Measurements from ENCODE around the gene C2. TPM values are rescaled to one million over a fixed set of nuclear protein-coding genes. Genes with fewer than 3 reads are reported as not detected.

The C2 gene
- total and polyA plus RNA-seq, 2 experiments from 2014 or later: 1.4 to 2.1 TPM

DNA sequence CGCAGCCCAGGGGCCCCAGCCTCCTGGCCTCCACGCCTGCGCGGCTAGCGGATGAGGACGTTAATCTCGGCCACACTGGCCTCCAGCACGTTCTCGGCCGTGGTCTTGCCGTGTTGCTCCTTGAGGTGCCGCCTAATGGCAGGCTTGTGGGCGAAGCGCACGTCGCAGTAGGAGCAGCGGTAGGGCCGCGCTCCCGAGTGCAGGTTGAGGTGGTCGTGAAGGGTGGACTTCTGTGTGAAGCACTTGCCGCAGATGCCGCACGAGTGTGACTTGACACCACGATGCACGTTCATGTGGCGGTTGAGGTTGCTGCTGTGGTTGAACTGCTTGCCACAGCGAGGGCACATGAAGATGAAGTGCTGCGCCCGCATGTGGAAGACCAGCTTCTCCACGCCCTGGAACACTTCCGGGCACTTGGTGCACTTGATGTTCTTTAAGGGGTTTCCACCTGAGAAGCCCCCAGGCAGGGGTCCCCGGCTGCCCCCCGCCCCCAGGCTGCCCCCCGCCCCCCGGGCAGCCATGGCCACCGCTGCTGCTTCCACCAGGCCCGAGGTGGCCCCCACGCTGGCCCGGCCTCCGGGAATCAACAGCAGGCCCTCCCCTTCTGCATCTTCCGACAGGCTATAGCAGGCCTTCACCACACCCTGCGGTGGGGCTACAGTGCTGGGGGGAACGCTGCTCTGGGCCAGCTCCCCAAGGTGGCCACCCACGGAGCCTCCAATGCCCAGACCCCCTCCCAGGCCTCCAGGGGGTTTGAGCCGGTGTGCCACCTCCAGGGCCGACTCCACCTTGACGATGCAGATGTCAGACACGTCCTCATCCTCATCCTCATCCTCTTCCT is 27.4 kb upstream of the C2 start:
- H3K27ac ChIP-seq: no peak overlapping the region
- no peak overlapping the region for H3K9ac ChIP-seq
- peaks cover 13% of the 10 kb centered on the region for H3F3A ChIP-seq (ENCODE audit: insufficient read depth)
- no peak for DNase-seq
- in situ Hi-C loops (cut with MboI): no loop called here
- H3K36me3 ChIP-seq (ENCODE audit: low read depth): no peaks in the 10 kb centered on the region
- no peaks in the 10 kb centered on the region for H4K20me1 ChIP-seq (ENCODE audit: insufficient read depth)
- TF ChIP-seq EZH2 (IDR thresholded peaks at IDR 0.05; ENCODE audit: insufficient read depth, poor library complexity, severe bottlenecking) (no peak), EZH2phosphoT487 (IDR thresholded peaks at IDR 0.05; ENCODE audit: insufficient read depth, low read depth) (no peak)
- H3K9me3 ChIP-seq (ENCODE audit: low read depth): no peaks in the 10 kb centered on the region
- 87 to 90% methylated on average over 31 to 49 of the region's 49 CpGs for WGBS, 2 experiments (ENCODE audit: low coverage in 1 of 2, low lambda C conversion rate in 2 of 2, missing lambda C conversion rate in 2 of 2)
- H3K4me2 ChIP-seq (ENCODE audit: unreplicated experiment): no peak overlapping the region
- H3K9me2 ChIP-seq (ENCODE audit: insufficient read depth): no peaks in the 10 kb centered on the region
- peaks cover 6% of the 10 kb centered on the region; the same call in 1 of the 2 replicates for H3K79me2 ChIP-seq (ENCODE audit: insufficient read depth)
- H2AFZ ChIP-seq: no peak overlapping the region
- no peaks in the 10 kb centered on the region for H3K27me3 ChIP-seq (replicated peaks; ENCODE audit: insufficient read depth)
- H3K4me1 ChIP-seq (ENCODE audit: insufficient read depth): peaks cover 10% of the 10 kb centered on the region
- no peak overlapping the region for H3K4me3 ChIP-seq

DNA sequence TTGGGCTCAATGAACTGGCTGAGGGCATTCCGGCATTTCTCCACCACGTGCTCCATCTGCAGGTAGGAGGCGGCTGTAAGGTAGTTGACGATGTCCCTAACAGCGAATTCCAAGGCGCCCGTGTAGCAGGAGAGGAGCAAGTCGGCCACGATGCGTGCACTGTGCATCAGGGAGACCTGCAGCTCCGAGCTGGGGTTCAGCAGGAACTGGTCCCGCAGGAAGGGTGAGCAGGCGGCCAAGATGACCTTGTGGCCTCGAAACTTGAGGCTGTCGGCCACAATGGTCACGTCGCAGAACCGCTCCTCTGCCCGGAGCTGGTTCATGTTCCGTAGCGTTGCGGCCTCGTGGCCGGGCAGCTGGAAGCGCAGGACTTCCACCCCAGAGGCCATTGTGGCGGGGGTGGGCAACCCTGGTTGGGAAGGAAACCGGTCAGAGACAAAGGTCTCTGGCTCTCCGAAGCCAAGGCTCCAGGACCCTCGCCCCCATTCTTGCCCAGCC is 26.6 kb upstream of the C2 start:
- Histone ChIP-seq H3F3A (ENCODE audit: insufficient read depth) (peaks cover 13% of the 10 kb centered on the region), H3K27me3 (replicated peaks; ENCODE audit: insufficient read depth) (no peaks in the 10 kb centered on the region), H3K4me1 (ENCODE audit: insufficient read depth) (peaks cover 10% of the 10 kb centered on the region), H4K20me1 (ENCODE audit: insufficient read depth) (no peaks in the 10 kb centered on the region), H3K9me2 (ENCODE audit: insufficient read depth) (no peaks in the 10 kb centered on the region), H2AFZ (no peak overlapping the region), H3K36me3 (ENCODE audit: low read depth) (no peaks in the 10 kb centered on the region), H3K9ac (peak overlapping the region; percentile 83), H3K27ac (peak overlapping the region; percentile 70), H3K4me2 (ENCODE audit: unreplicated experiment) (peak overlapping the region; percentile 78), H3K4me3 (peak overlapping the region; percentile 78), H3K9me3 (ENCODE audit: low read depth) (no peaks in the 10 kb centered on the region), H3K79me2 (ENCODE audit: insufficient read depth) (peaks cover 6% of the 10 kb centered on the region; the same call in 1 of the 2 replicates)
- 35 to 44% methylated on average over 28 to 29 of the region's 29 CpGs for WGBS, 2 experiments (ENCODE audit: low coverage in 1 of 2, low lambda C conversion rate in 2 of 2, missing lambda C conversion rate in 2 of 2)
- TF ChIP-seq EZH2 (IDR thresholded peaks at IDR 0.05; ENCODE audit: insufficient read depth, poor library complexity, severe bottlenecking): no peak
- no peak for TF ChIP-seq EZH2phosphoT487 (IDR thresholded peaks at IDR 0.05; ENCODE audit: insufficient read depth, low read depth)
- DNase-seq: peak; percentile 26
- in situ Hi-C loops (cut with MboI): no loop called here

DNA sequence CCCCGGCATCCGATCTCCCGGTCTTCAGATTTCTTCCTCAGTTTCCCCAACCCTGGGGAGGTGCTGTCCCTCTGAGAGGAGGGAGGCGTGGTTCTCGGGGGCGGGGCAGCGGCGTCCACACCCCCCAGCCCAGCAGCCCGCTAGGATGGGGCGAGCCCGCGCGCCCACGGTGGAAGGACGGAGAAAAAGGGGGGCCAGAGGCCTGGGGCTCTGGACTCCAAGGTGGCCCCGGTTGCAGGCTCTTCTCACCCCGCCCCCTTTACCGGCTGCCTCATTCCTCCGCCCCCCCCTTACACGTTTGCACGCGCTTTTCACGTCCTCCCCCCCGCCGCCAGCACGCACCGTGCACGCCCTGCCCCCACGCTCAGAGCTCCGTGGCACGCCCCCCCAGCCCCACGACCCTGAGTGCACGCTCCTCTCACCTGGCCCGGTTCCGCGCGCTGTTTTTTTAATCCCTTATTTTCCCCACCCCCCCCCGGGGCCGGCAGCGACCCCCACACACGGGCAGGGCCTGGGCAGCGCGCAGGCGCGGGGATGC is 26.0 kb upstream of the C2 start:
- H3K27ac ChIP-seq: peak overlapping the region; percentile 70
- H3K4me1 ChIP-seq (ENCODE audit: insufficient read depth): peaks cover 10% of the 10 kb centered on the region
- 0 to 1% methylated on average over 4 to 45 of the region's 45 CpGs for WGBS, 2 experiments (ENCODE audit: low coverage in 1 of 2, low lambda C conversion rate in 2 of 2, missing lambda C conversion rate in 2 of 2)
- peak overlapping the region; percentile 78 for H3K4me3 ChIP-seq
- H3K9ac ChIP-seq: peak overlapping the region; percentile 83
- no peaks in the 10 kb centered on the region for H4K20me1 ChIP-seq (ENCODE audit: insufficient read depth)
- peak; percentile 82 for DNase-seq
- peak overlapping the region; percentile 86; the same call in 1 of the 2 replicates for H2AFZ ChIP-seq
- TF ChIP-seq EZH2phosphoT487 (IDR thresholded peaks at IDR 0.05; ENCODE audit: insufficient read depth, low read depth) (no peak), EZH2 (IDR thresholded peaks at IDR 0.05; ENCODE audit: insufficient read depth, poor library complexity, severe bottlenecking) (no peak)
- peak overlapping the region; percentile 78 for H3K4me2 ChIP-seq (ENCODE audit: unreplicated experiment)
- peaks cover 6% of the 10 kb centered on the region; the same call in 1 of the 2 replicates for H3K79me2 ChIP-seq (ENCODE audit: insufficient read depth)
- peaks cover 13% of the 10 kb centered on the region for H3F3A ChIP-seq (ENCODE audit: insufficient read depth)
- in situ Hi-C loops (cut with MboI): no loop called here
- H3K36me3 ChIP-seq (ENCODE audit: low read depth): no peaks in the 10 kb centered on the region
- no peaks in the 10 kb centered on the region for H3K27me3 ChIP-seq (replicated peaks; ENCODE audit: insufficient read depth)
- no peaks in the 10 kb centered on the region for H3K9me3 ChIP-seq (ENCODE audit: low read depth)
- H3K9me2 ChIP-seq (ENCODE audit: insufficient read depth): no peaks in the 10 kb centered on the region

DNA sequence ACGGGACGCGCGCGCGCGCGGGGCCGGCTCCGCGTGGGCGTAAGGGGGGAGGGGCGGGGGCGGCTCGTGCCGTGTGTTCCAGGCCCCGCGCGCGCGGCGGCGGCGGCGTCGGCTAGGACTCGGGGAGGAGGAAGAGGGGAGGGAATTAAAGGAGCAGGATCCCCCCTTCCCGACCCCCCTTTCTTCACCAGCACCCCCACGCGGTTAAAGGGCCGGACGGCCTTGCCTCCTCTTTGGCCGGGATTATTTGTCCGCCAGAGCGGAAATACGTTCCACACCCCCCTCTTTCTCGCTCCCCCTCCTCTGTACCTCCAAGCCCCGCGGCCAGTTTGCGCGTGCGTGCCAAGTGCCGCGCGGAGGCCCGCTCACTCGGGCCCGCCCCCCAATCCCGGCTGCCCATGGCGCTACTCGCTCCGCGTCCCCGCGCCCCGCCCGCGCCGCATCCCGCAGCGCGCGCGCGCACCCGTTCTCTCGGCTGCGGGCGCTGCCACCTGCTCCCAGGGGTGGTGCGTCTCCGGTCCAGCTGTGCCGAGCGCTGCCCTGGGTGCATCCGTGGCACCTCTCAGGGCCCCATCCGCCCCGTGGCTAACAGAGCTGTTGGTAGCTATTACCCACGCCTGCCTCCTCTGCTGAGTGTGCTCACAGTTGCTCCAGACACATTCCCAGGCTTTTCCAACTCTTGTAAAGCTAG is 25.4 kb upstream of the C2 start, which contains the start of gene ZBTB12:
Gene ZBTB12 (minus strand): TSS at position 134 of the 691 bp plus-strand sequence. CDS start 781 bp downstream, outside the sequence.
- H3K9me2 ChIP-seq (ENCODE audit: insufficient read depth): no peaks in the 10 kb centered on the region
- peaks cover 6% of the 10 kb centered on the region; the same call in 1 of the 2 replicates for H3K79me2 ChIP-seq (ENCODE audit: insufficient read depth)
- TF ChIP-seq EZH2 (IDR thresholded peaks at IDR 0.05; ENCODE audit: insufficient read depth, poor library complexity, severe bottlenecking) (no peak), EZH2phosphoT487 (IDR thresholded peaks at IDR 0.05; ENCODE audit: insufficient read depth, low read depth) (no peak)
- H3K4me1 ChIP-seq (ENCODE audit: insufficient read depth): peaks cover 14% of the 10 kb centered on the region
- H3K27ac ChIP-seq: peak within 1 kb of the TSS; percentile 70
- H3K36me3 ChIP-seq (ENCODE audit: low read depth): no peaks in the 10 kb centered on the region
- peak within 1 kb of the TSS; percentile 83 for H3K9ac ChIP-seq
- WGBS, 2 experiments (ENCODE audit: low coverage in 1 of 2, low lambda C conversion rate in 2 of 2, missing lambda C conversion rate in 2 of 2): 1% methylated on average over 21 to 77 of the region's 77 CpGs
- H3K4me3 ChIP-seq: peak within 1 kb of the TSS; percentile 78
- H3K4me2 ChIP-seq (ENCODE audit: unreplicated experiment): peak within 1 kb of the TSS; percentile 78
- no peaks in the 10 kb centered on the region for H3K9me3 ChIP-seq (ENCODE audit: low read depth)
- peaks cover 13% of the 10 kb centered on the region for H3F3A ChIP-seq (ENCODE audit: insufficient read depth)
- no peaks in the 10 kb centered on the region for H3K27me3 ChIP-seq (replicated peaks; ENCODE audit: insufficient read depth)
- peak; percentile 94 for DNase-seq
- in situ Hi-C loops (cut with MboI): no loop called here
- H2AFZ ChIP-seq: peak within 1 kb of the TSS; percentile 86
- H4K20me1 ChIP-seq (ENCODE audit: insufficient read depth): no peaks in the 10 kb centered on the region
